GM12878 (cell line): ENCODE measurements around the gene ELANE. TPM values are rescaled to one million over a fixed set of nuclear protein-coding genes. Genes with fewer than 3 reads are reported as not detected.

ENCODE experiments used
- ATAC-seq: fragments of 200-7000 bp; cut with Tn5 transposase; 3 replicates; pipeline ENCODE4 v1.9.1; 2020; ENCODE audit warnings: mild to moderate bottlenecking, moderate library complexity
- BruUV-seq: library from RNA; stranded (reverse); fragments of 400-500 nt; replicated peaks from 2 replicates; lab custom pipeline; 2021; lab: Mats Ljungman, UMichigan
- CTCF ChIA-PET: fragments of 300-600 bp; sonication (Branson Sonifier 250); formaldehyde crosslinking; extraction: SDS; loops from one replicate; lab custom pipeline; 2021; ENCODE audit warnings: inconsistent platforms; lab: Yijun Ruan, JAX
- POLR2A ChIA-PET: fragments of 350-600 bp; formaldehyde crosslinking; extraction: SDS; loops from one replicate; lab custom pipeline; 2021; ENCODE audit warnings: inconsistent platforms; lab: Charles Lee
- RAD21 ChIA-PET: fragments of 300-600 bp; sonication (Branson Sonifier 250); formaldehyde crosslinking; loops from one replicate; lab custom pipeline; 2023; ENCODE audit warnings: antibody characterized with exemption; ENCODE audit not compliant: unreplicated experiment; lab: Charles Lee
- SMC1A ChIA-PET: fragments of 300-600 bp; sonication (Branson Sonifier 250); formaldehyde crosslinking; loops from one replicate; lab custom pipeline; 2023; ENCODE audit not compliant: unreplicated experiment, uncharacterized antibody; lab: Charles Lee
- DNase-seq: peaks from one replicate; pipeline ENCODE4 v3.0.0-alpha.2; 2011; ENCODE audit warnings: low read depth, low spot score
- FAIRE-seq: peaks from 3 replicates; lab custom pipeline; 2011; peaks lifted over from hg19 to GRCh38; lab: Jason Lieb, UNC
- H2AFZ ChIP-seq: 2 replicates; pipeline ENCODE4 v1.6.0; 2011; ENCODE audit warnings: low read depth, low read length, control low read depth; ENCODE audit not compliant: control insufficient read depth
- H3K27ac ChIP-seq: 2 replicates; pipeline ENCODE4 v1.5.1; 2011; ENCODE audit warnings: control low read depth; ENCODE audit not compliant: control insufficient read depth, insufficient read depth
- H3K27me3 ChIP-seq, 2 experiments: replicated peaks in 1 of 2; 2 replicates each; pipeline versions ENCODE4 v1.6.0 to v1.6.1; 2011; ENCODE audit warnings: low read length in 1 of 2; ENCODE audit not compliant: control insufficient read depth in 2 of 2, insufficient read depth in 2 of 2
- H3K36me3 ChIP-seq, 2 experiments: 2 replicates each; pipeline ENCODE4 v1.5.1; 2011; ENCODE audit warnings: low read length in 1 of 2; ENCODE audit not compliant: control insufficient read depth in 2 of 2, insufficient read depth in 2 of 2
- H3K4me1 ChIP-seq: 2 replicates; pipeline ENCODE4 v1.6.1; 2011; ENCODE audit warnings: mild to moderate bottlenecking, low read length, moderate library complexity, mixed read lengths; ENCODE audit not compliant: control insufficient read depth, insufficient read depth
- H3K4me2 ChIP-seq: 2 replicates; pipeline ENCODE4 v1.6.0; 2011; ENCODE audit warnings: control low read depth; ENCODE audit not compliant: control insufficient read depth, insufficient read depth
- H3K4me3 ChIP-seq: fragments of 200-600 bp; sonication (generic); 2 replicates; pipeline ENCODE4 v1.5.1; 2016
- H3K79me2 ChIP-seq: 2 replicates; pipeline ENCODE4 v1.6.0; 2011; ENCODE audit warnings: low read length; ENCODE audit not compliant: control insufficient read depth, insufficient read depth
- H3K9ac ChIP-seq: 2 replicates; pipeline ENCODE4 v1.8.0; 2011; ENCODE audit warnings: low read length, control low read depth, mixed read lengths; ENCODE audit not compliant: control insufficient read depth, insufficient read depth
- H3K9me3 ChIP-seq: replicated peaks from 3 replicates; pipeline ENCODE4 v1.5.1; 2011; ENCODE audit warnings: mild to moderate bottlenecking, low read length; ENCODE audit not compliant: control insufficient read depth, insufficient read depth
- H4K20me1 ChIP-seq: 2 replicates; pipeline ENCODE4 v1.6.0; 2011; ENCODE audit not compliant: control insufficient read depth, insufficient read depth
- DPF2 ChIP-seq: fragments of 450-650 bp; IDR thresholded peaks from 2 replicates; pipeline ENCODE4 v1.6.1; 2017; ENCODE audit warnings: mild to moderate bottlenecking
- FOS ChIP-seq: IDR thresholded peaks from 3 replicates; pipeline ENCODE4 v1.6.1; 2011; ENCODE audit warnings: borderline replicate concordance; ENCODE audit not compliant: insufficient read length; ENCODE audit errors: extremely low read depth
- FOXK2 ChIP-seq: fragments of 450-650 bp; IDR thresholded peaks from 2 replicates; pipeline ENCODE4 v1.6.1; 2017; ENCODE audit warnings: mild to moderate bottlenecking, moderate library complexity
- NBN ChIP-seq: fragments of 450-650 bp; IDR thresholded peaks from 2 replicates; pipeline ENCODE4 v1.6.1; 2016
- POLR2A ChIP-seq: IDR thresholded peaks from 2 replicates; pipeline ENCODE4 v1.6.1; 2011; ENCODE audit warnings: low read depth, mild to moderate bottlenecking, low read length
- POLR2AphosphoS5 ChIP-seq: IDR thresholded peaks from 2 replicates; pipeline ENCODE4 v1.6.1; 2011; ENCODE audit warnings: mild to moderate bottlenecking, low read length, inconsistent platforms
- STAT3 ChIP-seq: IDR thresholded peaks from 2 replicates; pipeline ENCODE4 v1.6.1; 2011; ENCODE audit warnings: low read depth, low read length, improper control_type of control experiment
- ZNF274 ChIP-seq: IDR thresholded peaks from one replicate; pipeline ENCODE4 v1.8.0; 2011; ENCODE audit not compliant: insufficient read length, insufficient read depth
- WGBS: methylation state at CpG from one replicate; pipeline ENCODE4 v1.1.6; 2016; ENCODE audit warnings: low lambda C conversion rate; ENCODE audit not compliant: insufficient replicate concordance, insufficient coverage; ENCODE audit errors: missing lambda C conversion rate; 5-methylcytosine and 5-hydroxymethylcytosine counted together
- in situ Hi-C: fragments of 300-500 bp; cut with MboI; formaldehyde crosslinking; loops from 9 replicates; pipeline ENCODE4 v1.14.3; 2018; ENCODE audit warnings: mixed read lengths
- intact Hi-C: fragments of 100-400 bp; cut with micrococcal nuclease; formaldehyde crosslinking; loops from one replicate; pipeline ENCODE4 v1.14.2; 2022; ENCODE audit not compliant: unreplicated experiment
- polyA plus RNA-seq, 11 experiments: library from polyadenylated mRNA; depleted of rRNA in 4 of 11; unstranded in 6 of 11; stranded (reverse) in 5 of 11; fragments of >200 nt; fragmentation: Nextera tagmentation in 4 of 11; fragmentation: Illumina TruSeq in 1 of 11; extraction: Ambion mirVana in 4 of 11; extraction: Trizol in 1 of 11; gene quantifications; 1 replicate in 1 of 11; 2 replicates in 10 of 11; pipeline versions ENCODE4 v1.2.1 to v1.2.3, GENCODE V29; 2011 to 2016; ENCODE audit warnings: inconsistent platforms in 2 of 11, missing spikeins in 2 of 11, low read depth in 1 of 11
- total RNA-seq, 4 experiments: library from RNA; depleted of rRNA in 3 of 4; stranded (reverse); fragments of >200 nt in 3 of 4; fragmentation: Illumina TruSeq in 1 of 4; extraction: Trizol in 1 of 4; gene quantifications; 2 replicates each; pipeline versions ENCODE4 v1.2.1 to v1.2.3, GENCODE V29; 2013 to 2021
- TF ChIP-seq, protein P1 (sequence below): IDR thresholded peaks from 2 replicates; pipeline ENCODE4 v1.6.1; 2012; ENCODE audit warnings: improper control_type of control experiment, low read depth, low read length; ENCODE audit not compliant: insufficient replicate concordance

ELANE gene
- total and polyA plus RNA-seq, 10 of the 15 experiments (the other 5 are each of a cell fraction or from before 2014, with no cell fraction given), result not detected

DNA sequence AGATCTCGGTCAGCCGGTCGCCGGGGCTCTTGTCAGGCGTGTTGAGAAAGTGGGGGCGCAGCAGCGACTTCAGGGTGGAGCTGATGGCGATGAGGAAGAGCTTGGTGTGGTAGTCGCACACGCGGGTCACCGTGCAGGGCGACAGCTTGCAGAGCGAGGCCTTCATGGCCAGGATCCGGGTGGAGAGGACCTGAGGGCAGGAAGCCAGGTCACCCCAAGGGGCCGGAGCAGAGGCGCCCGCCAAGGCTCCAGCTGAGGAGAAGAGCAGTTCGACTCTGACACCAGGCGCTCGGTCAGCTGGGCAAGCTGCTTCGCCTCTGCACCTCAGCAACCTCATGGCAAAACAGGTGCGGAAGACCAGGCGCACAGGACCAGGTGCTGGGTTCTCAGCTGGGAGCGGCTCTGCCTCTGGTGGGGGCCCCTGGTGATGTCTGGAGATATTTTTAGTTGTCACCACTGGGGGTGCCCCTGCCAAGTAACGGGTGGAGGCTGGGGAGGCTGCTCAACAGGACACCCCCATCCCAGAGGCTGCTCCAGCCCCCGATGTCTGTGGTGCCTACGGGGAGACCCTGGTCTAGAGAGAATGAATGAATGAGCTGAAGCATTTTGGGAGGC, 23.3 kb downstream of the ELANE start:
- SMC1A ChIA-PET, result no interaction called here

DNA sequence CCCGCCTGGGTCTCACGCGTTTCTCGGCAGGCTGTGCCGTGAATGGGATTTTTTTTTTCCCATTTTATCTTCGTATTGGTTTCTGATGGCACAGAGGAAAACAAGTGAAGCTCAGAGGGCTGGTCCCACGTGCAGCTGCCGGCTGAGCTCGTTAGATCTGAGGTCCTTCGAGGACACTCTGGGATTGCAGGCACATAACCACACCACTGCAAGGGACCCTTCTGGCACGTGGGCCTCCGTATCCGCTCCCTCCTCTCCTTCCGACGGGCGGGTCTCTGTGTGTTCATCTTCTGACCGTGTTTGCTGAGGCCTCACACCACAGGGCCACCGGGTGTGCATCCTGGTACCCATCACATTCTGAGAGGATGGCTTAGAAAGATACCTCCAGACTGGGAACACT, 24.0 kb downstream of the ELANE start:
- CTCF ChIA-PET, result no interaction called here
- BruUV-seq, result no TSS peak
- no peak for TF ChIP-seq DPF2
- no peak for TF ChIP-seq NBN
- TF ChIP-seq FOS, result no peak
- no peak for TF ChIP-seq STAT3
- no peak for TF ChIP-seq FOXK2
- TF ChIP-seq, protein P1, sequence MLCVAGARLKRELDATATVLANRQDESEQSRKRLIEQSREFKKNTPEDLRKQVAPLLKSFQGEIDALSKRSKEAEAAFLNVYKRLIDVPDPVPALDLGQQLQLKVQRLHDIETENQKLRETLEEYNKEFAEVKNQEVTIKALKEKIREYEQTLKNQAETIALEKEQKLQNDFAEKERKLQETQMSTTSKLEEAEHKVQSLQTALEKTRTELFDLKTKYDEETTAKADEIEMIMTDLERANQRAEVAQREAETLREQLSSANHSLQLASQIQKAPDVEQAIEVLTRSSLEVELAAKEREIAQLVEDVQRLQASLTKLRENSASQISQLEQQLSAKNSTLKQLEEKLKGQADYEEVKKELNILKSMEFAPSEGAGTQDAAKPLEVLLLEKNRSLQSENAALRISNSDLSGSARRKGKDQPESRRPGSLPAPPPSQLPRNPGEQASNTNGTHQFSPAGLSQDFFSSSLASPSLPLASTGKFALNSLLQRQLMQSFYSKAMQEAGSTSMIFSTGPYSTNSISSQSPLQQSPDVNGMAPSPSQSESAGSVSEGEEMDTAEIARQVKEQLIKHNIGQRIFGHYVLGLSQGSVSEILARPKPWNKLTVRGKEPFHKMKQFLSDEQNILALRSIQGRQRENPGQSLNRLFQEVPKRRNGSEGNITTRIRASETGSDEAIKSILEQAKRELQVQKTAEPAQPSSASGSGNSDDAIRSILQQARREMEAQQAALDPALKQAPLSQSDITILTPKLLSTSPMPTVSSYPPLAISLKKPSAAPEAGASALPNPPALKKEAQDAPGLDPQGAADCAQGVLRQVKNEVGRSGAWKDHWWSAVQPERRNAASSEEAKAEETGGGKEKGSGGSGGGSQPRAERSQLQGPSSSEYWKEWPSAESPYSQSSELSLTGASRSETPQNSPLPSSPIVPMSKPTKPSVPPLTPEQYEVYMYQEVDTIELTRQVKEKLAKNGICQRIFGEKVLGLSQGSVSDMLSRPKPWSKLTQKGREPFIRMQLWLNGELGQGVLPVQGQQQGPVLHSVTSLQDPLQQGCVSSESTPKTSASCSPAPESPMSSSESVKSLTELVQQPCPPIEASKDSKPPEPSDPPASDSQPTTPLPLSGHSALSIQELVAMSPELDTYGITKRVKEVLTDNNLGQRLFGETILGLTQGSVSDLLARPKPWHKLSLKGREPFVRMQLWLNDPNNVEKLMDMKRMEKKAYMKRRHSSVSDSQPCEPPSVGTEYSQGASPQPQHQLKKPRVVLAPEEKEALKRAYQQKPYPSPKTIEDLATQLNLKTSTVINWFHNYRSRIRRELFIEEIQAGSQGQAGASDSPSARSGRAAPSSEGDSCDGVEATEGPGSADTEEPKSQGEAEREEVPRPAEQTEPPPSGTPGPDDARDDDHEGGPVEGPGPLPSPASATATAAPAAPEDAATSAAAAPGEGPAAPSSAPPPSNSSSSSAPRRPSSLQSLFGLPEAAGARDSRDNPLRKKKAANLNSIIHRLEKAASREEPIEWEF, result no peak
- no peak for TF ChIP-seq POLR2AphosphoS5
- TF ChIP-seq, all 136 proteins: peak for 0

More for the DNA sequence above, 23.3 kb downstream of the ELANE start:
- TF ChIP-seq POLR2A (peak; percentile 13; the same call in 1 of the 2 replicates), ZNF274 (no peak)
- H2AFZ ChIP-seq, result no peak overlapping the region
- 95% methylated on average over 21 of the region's 28 CpGs for WGBS
- intact Hi-C loops (no loop called here), in situ Hi-C loops (no loop called here)
- ChIA-PET POLR2A (no interaction called here), RAD21 (no interaction called here), CTCF (no interaction called here)
- H3K9ac ChIP-seq, result no peak overlapping the region
- H3K36me3 ChIP-seq, result no peaks in the 10 kb centered on the region; a peak in 2 of 4 replicates
- no peaks in the 10 kb centered on the region for H4K20me1 ChIP-seq
- H3K79me2 ChIP-seq, result no peaks in the 10 kb centered on the region
- no peak overlapping the region for H3K4me3 ChIP-seq
- DNase-seq (no peak), ATAC-seq (no peak), FAIRE-seq (no peak)
- H3K4me2 ChIP-seq, result no peak overlapping the region
- BruUV-seq, result no TSS peak
- no peaks in the 10 kb centered on the region for H3K4me1 ChIP-seq
- H3K9me3 ChIP-seq, result no peaks in the 10 kb centered on the region
- no peaks in the 10 kb centered on the region for H3K27me3 ChIP-seq
- no peak overlapping the region for H3K27ac ChIP-seq

More for the DNA sequence above, 24.0 kb downstream of the ELANE start:
- FAIRE-seq (no peak), ATAC-seq (no peak), DNase-seq (no peak)
- no peak overlapping the region for H3K4me3 ChIP-seq
- RAD21 ChIA-PET, result no interaction called here
- no peaks in the 10 kb centered on the region for H3K79me2 ChIP-seq
- POLR2A ChIA-PET, result no interaction called here
- H4K20me1 ChIP-seq, result no peaks in the 10 kb centered on the region
- no peak overlapping the region for H3K9ac ChIP-seq
- intact Hi-C loops (no loop called here), in situ Hi-C loops (no loop called here)
- no peak overlapping the region for H3K27ac ChIP-seq
- H3K4me1 ChIP-seq, result no peaks in the 10 kb centered on the region
- H3K9me3 ChIP-seq, result no peaks in the 10 kb centered on the region
- SMC1A ChIA-PET, result no interaction called here
- H3K4me2 ChIP-seq, result no peak overlapping the region
- no peak overlapping the region for H2AFZ ChIP-seq
- no peaks in the 10 kb centered on the region for H3K27me3 ChIP-seq
- 93% methylated on average over 17 of the region's 18 CpGs for WGBS
- H3K36me3 ChIP-seq, result no peaks in the 10 kb centered on the region; a peak in 1 of 4 replicates
